Coronary artery (tissue), 2 donors: ENCODE results near the gene STBD1.

ENCODE experiments used
- DNase-seq: peaks from one replicate; pipeline ENCODE4 v3.0.0-alpha.2; 2017; ENCODE audit warnings: low spot score
- H3K27ac ChIP-seq, 2 donors: fragments of 200-600 bp; sonication (generic); one replicate each; pipeline ENCODE4 v1.5.1; 2016 to 2019
- H3K4me3 ChIP-seq: fragments of 200-600 bp; sonication (generic); 2 replicates; pipeline ENCODE4 v1.5.1; 2016; ENCODE audit warnings: mild to moderate bottlenecking, moderate library complexity
- TF ChIP-seq, protein P1 (sequence below): fragments of 200-600 bp; sonication (generic); IDR thresholded peaks from one replicate; pipeline ENCODE4 v1.5.1; 2019; ENCODE audit warnings: antibody characterized with exemption

Gene STBD1

DNA sequence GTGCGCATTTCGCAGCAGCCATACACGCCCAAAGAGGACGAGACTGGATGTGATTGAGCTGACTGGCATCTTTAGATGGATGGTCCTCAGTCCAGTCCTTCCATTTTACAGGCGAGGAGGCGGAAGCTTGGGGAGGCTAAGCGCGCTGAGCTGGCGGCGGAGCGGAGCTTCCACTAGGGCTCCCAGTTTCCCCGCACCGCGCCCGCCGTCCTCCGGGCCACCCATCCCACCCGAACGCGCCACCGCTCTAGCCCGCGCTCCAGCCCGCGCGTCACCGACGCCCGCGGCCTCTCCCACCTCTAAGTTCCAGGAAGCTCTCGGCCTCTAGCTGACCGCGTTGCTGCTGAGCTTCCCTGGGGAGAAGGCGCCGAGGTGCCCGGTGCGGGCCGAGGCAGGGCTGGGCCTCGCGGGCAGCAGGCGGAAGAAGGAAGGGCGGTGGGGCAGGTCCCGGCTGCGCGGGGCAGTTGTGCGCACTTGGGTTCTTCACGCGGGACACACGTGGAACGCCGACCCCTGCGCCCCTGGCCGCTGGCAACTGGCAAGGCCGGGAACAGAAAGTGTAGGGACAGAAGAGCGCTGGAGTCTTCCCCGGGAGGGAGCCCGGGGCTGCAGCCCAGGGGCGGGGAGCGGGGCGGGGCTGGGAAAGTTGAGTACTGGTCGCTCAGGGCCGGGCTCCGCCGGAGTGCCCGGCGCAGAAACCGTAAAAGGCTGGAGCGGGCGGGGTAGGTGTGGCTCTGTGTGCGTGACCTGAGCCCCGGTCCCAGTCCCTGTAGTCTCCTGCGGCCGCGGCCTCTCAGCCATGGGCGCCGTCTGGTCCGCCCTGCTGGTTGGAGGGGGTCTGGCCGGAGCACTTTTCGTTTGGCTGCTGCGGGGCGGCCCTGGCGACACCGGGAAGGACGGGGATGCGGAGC is at the start of gene STBD1:
Gene STBD1, plus strand, starts transcription at position 763 of the 911 bp plus-strand sequence. Its CDS starts 37 bp downstream, at position 800.
- TF ChIP-seq, protein P1, sequence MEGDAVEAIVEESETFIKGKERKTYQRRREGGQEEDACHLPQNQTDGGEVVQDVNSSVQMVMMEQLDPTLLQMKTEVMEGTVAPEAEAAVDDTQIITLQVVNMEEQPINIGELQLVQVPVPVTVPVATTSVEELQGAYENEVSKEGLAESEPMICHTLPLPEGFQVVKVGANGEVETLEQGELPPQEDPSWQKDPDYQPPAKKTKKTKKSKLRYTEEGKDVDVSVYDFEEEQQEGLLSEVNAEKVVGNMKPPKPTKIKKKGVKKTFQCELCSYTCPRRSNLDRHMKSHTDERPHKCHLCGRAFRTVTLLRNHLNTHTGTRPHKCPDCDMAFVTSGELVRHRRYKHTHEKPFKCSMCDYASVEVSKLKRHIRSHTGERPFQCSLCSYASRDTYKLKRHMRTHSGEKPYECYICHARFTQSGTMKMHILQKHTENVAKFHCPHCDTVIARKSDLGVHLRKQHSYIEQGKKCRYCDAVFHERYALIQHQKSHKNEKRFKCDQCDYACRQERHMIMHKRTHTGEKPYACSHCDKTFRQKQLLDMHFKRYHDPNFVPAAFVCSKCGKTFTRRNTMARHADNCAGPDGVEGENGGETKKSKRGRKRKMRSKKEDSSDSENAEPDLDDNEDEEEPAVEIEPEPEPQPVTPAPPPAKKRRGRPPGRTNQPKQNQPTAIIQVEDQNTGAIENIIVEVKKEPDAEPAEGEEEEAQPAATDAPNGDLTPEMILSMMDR = no peak
- peak; percentile 87 for DNase-seq
- peak within 1 kb of the TSS; percentile 88 to 94 for H3K27ac ChIP-seq
- H3K4me3 ChIP-seq = peak within 1 kb of the TSS; percentile 93

DNA sequence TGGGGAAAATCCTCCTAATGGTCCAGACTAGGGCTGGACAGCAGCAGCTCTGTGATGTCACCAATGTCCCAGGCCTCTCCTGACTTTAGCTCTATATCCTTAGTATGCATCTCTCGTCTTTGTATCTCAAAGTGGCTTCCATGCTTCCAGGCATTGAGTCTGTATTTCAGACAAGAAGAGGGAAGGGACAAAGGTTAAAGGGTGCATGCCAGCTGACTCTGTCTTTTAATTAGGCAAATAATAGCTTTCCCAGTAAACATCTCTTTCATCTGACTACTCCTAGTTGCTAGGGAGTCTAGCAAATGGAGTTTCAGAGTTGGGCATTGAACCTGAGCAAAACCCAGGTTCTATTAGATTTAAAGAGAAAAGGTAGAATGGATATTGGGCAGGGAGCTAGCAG is 49.6 kb upstream of the STBD1 start:
- TF ChIP-seq, protein P1 = no peak
- no peak overlapping the region for H3K27ac ChIP-seq
- DNase-seq = no peak
- H3K4me3 ChIP-seq = no peak overlapping the region

DNA sequence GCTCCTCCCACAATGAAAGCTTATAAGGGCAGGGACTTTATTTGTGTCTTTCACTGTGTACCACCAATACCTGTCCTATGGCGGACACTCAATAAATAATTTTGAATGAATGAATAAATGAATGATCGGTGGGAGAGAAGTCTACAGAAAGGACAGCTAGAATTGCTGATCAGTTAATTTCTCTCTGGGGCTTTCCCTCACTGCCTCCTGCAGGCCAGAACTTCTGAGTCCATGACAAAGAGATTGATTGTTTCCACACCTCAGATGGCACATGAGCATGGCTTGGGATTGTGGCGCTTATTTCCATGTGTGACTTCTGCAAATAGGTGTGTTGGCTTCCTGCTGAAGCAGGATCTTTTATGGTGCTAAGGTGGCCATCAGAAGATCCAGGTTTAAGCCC is 48.7 kb upstream of the STBD1 start:
- TF ChIP-seq, protein P1 = no peak
- DNase-seq = no peak
- Histone ChIP-seq H3K27ac (no peak overlapping the region), H3K4me3 (no peak overlapping the region)

DNA sequence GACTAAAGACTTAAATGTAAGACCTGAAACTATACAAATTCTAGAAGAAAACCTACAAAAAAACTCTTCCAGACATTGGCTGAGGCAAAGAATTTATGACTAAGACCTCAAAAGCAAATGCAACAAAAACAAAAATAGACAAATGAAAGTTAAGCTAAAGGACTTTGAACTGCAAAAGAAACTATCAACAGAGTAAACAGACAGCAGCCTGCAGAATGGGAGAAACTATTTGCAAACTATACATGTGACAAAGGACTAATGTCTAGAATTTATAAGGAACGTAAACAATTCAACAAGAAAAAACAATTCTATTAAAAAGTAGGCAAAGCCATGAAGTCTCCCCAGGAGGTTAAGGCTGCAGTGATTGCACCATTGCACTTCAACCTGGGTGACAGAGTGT is 46.0 kb upstream of the STBD1 start:
- TF ChIP-seq, protein P1 = no peak
- Histone ChIP-seq H3K4me3 (no peak overlapping the region), H3K27ac (no peak overlapping the region)
- DNase-seq = no peak

DNA sequence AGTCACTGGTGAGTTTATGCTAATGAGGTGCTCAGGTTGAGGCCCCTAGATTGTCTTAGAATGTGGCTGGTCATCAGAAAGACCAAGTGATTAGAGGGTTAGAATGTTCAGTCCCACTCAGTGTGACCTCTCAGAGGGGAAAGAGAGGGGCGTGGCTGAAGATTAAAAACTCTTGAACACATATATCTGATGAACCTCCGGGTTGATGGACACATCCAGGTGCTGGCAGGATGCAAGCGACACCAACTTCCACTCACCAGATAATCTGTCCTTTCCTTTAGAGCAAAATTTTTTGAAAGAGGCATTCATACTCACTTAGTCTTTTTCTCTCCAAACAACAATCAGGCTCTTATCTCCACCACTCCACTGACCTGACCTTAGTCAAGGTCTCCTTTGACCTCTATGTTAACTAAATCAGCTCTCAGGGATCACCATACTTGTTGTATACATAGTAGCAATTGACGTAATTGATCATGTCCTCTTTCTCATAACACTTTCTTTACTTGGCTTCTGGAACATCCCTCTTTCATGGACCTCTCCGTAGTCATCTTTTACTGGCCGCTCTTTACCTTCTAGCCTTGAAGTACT is 40.8 kb upstream of the STBD1 start:
- TF ChIP-seq, protein P1 = no peak
- DNase-seq = no peak
- H3K4me3 ChIP-seq = no peak overlapping the region
- H3K27ac ChIP-seq = no peak overlapping the region

DNA sequence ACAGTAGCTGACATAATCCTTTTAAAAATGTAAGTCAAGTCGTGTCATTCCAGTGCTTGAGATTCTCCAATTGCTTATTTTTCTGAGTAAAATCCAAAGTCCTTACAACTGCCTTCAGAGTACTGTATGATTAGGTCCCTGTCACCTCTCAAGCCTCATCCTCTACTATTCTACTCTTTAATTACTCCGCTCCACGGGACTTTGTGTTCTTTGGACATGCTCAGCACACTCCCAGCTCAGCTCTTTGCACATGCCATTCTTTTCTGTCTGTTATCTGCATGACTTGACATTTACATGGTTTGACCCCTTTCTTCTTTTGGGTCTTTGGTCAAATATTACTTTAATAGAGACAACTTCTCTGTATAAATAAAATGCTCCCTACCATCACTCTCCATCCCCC is 39.9 kb upstream of the STBD1 start:
- TF ChIP-seq, protein P1 = no peak
- DNase-seq = no peak
- no peak overlapping the region for H3K4me3 ChIP-seq
- H3K27ac ChIP-seq = no peak overlapping the region

DNA sequence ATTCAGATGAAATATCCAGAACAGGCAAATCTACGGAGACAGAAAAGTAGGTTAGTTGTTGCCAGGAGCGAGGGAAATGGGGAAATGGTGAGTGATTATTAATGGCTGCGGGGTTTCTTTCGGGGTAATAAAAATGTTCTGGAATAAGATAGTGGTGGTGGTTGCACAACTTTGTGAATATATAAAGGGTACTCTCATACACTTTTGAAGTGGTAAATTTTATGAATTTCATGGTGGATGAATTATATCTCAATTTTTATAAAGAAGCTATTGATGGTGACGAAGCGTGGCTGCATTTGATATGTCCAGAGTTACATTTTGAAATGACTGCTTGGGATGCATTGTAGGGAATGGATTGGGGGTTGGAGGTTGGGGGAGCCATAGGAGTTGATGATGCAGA is 38.7 kb upstream of the STBD1 start:
- DNase-seq = no peak
- Histone ChIP-seq H3K27ac (no peak overlapping the region), H3K4me3 (no peak overlapping the region)
- TF ChIP-seq, protein P1 = no peak
